ENCODE data around the gene DHX9.
A peak's percentile ranks its signal among the peaks of the same experiment; 100 is the strongest.

DHX9 gene

DNA sequence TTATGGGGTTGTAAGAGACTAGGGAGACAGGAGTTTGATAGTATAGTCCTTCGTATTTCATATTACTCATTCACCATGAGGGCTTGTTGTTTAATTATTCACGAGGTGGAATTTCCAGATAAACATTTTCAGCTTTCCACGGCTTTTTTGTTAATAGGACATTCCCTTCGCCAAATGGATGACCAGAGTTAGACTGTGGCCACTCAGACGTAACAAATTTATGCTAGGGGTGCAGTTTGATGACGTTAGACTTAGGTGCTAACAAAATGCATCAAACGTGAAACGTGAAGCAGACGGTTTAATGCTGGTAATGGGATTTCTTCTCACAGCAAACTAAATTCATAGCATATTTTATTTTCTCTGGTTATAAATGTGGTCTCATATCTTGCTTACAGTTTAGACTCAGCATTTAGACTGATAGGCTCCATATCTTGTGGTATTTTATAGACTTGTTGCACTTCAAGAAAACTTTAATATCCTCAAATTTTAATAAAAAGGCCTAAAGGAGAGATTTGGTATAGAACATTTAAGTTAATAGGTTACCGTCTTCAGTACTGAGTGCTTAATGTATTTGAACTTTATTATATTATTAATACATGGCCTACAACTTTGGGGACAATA, 2.3 kb downstream of the DHX9 start:
- DNase-seq, result peak in 1 of 5 experiments; percentile 55

DNA sequence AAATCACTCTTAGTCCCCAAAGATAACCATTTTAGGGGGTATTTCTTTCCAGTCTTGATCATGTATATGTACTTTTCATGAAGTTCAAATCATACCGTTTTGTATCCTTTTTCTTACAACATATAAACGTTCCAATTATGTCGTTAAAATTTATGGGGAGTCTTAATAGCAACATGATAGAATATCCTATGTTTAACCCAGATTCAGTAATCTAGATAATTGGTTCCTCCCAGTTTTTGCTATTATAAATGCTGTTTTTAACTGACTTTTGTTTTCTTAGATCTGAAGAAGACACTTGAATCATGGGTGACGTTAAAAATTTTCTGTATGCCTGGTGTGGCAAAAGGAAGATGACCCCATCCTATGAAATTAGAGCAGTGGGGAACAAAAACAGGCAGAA, 3.1 kb downstream of the DHX9 start:
- DNase-seq, result no peak

DNA sequence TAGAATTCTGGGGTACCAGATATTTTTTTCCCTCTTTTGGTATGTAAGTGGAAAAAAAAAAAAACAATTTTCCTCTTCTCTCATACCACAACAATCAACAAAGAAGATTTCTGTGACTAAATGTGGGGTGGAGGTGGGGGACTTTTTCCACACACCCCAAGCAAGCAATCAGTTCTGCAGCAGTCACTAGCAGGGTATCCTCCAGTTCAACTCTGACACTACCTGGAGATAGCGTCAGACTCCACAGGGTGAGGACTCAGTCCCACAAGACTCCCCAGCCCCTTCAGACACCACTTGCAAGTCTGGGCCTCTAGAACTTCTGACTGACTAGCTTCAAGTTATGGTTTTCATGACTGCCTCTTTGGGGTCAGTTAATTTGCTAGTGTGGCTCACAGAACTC, 6.2 kb downstream of the DHX9 start:
- peak in 1 of 5 experiments; percentile 19 for DNase-seq

DNA sequence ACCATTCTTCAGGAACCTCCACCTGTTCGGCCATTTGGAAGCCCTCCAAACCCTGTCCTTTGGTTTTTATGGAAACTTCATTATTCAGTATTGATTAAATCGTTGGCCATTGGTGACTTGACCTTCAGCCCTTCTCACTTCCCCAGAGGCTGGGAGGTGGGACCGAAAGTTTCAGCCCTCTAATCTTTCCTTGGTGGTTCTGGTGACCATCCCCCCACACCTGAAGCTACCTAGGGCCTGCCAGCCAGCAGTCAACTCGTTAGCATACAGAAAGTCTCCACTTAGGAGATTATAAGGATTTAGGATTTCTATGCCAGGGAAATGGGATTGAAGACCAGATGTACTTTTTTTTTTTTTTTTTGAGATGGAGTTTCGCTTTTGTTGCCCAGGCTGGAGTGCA, 6.7 kb downstream of the DHX9 start:
- no peak for DNase-seq

DNA sequence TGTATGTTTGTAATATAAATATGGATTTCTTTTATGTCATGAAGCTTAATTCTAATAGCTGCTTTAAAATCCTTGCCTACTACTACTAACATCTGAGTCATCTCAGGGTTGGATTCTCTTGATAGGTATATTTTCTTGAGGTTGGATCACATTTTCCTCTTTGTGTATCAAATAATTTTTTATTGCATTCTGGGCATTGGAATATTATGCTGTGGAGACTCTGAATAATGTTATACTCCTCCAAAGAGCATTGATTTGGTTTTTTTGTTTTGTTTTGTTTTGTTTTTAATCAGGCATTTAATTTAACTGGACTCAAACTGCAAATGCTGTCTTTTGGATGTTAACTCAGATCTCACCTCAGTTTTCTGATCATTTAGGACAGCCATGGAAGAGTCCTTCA, 8.0 kb downstream of the DHX9 start:
- no peak for DNase-seq

DNA sequence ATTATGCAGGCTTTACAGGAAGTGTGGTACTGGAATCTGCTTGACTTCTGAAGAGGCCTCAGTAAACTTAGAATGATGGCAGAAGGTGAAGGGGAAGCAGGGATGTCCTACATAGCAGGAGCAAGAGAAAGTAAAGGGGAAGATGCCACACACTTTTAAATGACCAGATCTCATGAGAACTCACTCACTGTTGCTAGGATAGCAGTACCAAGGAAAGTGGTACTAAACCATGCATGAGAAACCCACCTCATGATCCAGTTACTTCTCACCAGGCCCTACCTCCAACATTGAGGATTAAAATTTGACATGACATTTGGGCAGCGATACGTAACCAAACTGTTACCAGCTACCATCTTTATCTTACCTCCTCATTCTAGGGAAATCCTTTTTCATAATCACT, 9.6 kb downstream of the DHX9 start:
- DNase-seq, result no peak

DNA sequence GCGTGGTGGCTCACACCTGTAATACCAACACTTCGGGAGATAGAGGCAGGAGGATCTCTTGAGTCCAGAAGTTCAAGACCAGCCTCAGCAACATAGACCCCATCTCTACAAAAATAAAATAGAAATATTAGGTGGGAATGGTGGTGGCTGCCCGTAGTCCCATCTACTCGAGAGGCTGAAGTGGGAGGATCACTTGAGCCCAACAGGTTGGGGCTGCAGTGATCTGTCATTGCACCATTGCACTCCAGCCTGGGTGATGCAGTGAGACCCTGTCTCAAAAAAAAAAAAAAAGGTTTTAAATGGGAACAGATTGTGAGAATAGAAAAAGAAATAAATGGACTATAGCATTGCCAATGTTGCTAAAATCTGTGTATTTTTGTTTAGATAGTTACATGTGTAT, 11.2 kb downstream of the DHX9 start:
- no peak for DNase-seq

DNA sequence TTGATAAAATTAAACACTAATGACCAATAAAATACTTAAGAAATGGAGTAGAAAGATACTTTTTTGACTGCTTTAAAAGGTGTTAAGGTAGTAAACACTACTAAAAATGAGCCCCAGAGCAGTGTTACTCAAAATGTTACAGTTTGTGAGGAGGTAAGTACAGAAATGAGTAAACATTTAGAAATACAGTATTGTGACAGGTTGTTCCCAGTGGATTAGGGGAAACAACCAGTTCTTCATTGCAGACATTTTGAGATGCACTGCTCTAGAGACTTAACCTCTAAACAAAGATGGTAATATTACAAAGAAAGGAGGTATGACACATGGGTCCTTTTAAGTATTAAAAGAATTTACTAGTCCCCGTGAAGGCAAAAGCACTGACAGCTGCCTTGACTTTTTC, 12.7 kb downstream of the DHX9 start:
- DNase-seq, result no peak

DNA sequence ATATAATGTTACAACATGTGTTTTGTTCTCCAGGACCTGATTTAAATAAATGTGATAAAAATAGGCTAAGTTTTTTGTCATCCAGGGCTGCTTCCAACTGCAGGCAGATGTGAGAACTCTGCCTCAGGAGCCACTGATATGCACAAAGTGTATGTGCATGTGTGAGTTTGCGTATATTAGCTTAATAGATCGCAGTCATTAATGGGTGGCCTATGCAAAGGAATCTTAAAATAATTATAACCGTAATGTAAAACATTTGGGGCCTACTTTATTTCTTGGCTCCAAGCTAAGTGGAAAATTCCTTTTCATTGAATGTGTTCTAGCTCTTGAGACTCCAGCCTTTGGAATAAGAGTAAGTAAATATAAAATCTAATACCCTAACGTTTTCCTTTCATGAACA, 16.8 kb downstream of the DHX9 start:
- DNase-seq, result no peak

DNA sequence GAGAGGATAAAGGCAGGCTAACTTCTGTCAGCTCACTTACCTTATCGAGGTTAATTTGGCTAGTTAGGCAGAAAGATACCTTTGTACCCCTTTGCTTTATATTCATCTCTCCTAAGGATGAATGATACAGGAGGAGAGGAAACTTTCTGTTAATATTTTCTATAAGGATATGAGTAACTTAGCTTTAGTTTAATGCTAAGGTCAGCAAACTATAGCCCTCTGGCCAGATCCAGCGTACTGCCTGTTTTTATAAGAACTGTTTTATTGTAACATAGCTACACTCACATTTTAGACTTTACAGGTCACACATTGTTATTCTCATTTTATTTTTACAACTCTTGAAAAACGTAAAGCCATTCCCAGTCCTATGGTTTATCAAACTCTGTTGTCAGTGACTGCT, 18.1 kb downstream of the DHX9 start:
- no peak for DNase-seq

DNA sequence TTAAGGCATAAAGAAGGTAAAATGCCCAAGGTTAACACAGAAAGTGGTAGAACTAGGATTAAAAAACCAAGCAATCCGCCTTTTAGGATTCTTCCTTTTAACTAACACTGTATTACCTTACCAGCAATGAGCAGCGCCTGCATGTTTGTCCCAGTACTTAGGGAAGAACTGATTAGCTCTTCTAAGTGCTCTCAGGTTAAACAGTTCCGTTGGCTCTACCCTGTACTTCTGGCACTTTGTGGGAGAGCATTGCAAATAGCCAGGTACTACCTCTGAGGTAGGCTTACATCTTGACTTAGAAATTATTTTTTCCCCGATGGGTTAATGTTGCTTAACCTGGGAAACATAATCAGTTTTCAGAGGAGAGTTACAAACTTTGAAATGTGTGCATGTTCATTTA, 21.5 kb downstream of the DHX9 start:
- no peak for DNase-seq

DNA sequence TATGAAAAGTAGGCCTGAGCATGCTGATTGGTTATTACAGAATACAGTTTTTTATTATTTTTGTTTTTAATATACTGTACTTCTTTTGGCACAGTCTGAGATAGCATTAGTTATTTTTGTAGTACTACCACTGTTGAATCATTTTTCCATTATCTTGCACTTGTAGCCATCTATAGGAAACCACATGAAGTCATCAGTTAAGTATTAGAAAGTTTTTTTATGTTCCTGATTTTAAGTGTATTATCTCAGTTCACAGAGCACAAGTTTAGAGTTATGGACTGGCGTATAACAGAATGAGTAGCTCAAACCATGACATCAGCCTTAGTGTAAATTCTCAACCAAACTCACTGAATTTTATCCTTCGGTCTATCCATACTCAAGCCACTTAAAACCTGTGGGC, 22.8 kb downstream of the DHX9 start:
- no peak for DNase-seq

DNA sequence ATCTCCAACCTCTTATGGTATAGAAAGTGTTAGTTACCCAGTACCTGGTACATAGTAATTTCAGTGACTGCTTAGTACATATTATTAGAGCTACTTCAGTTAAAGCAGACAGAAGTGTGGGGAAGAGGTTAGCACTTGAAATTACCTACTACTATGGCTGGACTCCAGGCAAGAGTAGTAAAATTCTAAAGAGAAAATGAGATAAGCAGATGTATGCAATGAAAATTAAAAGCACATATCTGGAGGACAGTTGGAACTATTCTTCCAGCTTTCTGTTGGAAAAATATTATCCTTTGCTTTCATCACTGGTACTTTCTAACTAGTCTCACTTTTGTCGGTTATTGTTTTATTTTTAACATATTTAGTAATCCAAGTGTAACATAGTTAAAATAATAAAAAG, 23.7 kb downstream of the DHX9 start:
- no peak for DNase-seq

DNA sequence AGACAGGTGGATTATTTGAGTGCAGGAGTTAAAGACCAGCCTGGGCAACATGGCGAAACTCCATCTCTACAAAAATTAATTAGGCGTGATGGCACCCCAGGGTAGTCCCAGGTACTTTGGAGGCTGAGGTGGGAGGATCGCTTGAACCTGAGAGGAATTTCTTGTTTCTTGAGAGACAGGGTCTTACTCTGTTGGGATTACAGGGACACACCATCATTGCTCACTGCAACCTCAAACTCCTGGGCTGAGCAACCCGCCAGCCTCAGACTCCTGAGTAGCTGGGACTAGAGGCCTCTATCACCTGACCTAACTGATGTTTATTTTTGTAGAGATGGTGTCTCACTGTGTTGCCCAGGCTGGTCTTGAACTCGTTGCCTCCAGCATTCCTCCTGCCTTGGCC, 24.8 kb downstream of the DHX9 start:
- no peak for DNase-seq

DNA sequence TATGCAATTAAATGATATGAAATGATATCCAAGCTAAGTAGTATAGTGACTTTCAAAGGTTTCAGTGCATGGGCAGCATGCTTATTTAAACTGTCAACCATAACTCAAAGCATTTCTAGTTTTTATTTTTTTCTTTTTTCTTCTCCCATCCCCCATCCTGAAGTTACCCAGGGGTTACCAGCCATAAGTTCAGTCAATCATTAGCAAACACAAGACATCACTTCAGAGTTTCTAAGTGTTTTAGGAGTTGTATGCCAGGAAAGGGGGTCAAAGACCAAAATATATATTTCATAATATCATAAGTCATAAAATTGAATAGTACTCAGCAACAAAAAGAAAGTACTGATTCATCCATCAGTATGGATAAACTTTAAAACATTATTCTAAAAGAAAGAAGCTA, 28.7 kb downstream of the DHX9 start:
- DNase-seq, result no peak

DNA sequence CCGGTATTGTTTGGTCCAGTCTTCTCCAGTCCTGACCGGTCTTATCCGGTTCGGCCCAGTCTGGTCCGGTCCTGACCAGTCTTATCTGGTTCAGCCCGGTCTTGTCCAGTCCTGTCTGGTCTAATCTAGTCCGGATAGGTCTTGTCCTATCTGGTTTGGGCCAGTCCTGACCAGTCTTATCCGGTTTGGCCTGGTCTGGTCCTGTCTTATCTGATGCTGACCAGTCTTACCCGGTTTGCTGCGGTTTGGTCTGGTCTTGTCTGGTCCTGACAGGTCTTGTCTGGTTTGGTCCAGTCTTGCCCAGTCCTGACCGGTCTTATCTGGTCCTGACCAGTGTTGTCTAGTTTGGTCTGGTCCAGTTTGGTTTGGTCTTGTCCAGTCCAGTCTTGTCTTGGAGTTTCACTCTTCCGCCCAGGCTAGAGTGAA, 30.1 kb downstream of the DHX9 start:
- DNase-seq, result no peak

DNA sequence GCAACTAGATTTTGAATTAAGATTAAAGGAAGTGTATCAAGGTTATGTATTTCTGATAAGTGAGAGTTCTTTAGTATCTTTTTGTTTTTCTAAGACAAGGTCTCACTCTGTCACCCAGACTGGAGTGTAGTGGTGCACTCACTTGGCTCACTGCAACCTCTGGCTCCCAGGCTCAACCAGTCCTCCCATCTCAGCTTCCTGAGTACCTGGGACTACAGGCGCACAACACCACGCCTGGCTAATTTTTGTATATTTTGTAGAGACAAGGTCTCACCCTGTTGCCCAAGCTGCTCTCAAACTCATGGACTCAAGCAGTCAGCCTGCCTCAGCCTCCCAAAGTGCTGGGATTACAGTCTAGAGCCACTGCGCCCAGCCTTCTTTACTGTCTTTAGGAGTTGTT, 33.7 kb downstream of the DHX9 start:
- DNase-seq, result no peak

DNA sequence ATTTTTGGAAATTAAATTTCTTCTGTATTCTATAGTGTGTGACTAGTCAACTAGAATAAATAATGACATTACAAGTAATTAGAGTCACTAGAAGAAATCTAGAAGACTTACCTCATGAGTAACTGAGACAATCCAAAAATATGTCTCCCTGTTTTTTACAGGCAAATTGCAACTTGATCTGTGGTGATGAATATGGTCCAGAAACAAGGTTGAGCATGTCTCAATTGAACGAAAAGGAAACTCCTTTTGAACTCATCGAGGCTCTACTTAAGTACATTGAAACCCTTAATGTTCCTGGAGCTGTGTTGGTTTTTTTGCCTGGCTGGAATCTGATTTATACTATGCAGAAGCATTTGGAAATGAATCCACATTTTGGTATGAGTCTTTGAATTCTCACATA, 36.7 kb downstream of the DHX9 start:
- no peak for DNase-seq

DNA sequence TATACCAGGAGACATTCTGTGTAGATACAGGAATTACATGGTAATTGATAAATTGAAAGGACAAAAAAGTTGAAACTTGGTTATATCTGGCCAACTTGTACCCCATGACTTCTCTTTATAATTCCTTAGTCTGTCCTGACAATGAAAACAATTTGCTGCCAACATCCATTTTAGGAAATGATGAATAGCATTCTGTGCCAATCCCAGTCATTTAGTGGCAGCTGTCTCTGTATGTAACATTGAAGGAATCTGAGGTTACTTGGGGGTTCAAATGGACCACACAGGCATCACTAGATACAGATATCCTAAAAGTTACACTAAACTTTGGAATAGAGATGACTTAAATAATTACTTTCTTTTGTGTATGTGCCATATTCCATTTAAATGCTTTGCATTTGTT, 38.2 kb downstream of the DHX9 start:
- no peak for DNase-seq

DNA sequence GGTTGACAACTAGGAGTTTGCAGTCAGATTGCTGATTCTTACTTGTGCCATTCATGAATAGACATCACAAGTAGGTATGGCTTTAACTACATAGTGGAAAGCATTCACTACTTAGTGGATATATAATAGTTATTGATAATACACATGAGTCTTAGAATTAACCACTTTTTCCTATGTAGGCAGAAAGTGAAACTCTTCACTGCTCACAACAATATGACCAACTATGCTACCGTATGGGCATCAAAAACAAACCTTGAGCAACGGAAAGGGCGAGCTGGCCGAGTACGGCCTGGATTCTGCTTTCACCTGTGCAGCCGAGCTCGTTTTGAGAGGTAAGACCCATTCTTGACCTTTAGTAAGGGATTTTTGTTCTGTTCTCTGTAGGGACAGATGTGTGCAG, 38.7 kb downstream of the DHX9 start:
- no peak for DNase-seq

DNA sequence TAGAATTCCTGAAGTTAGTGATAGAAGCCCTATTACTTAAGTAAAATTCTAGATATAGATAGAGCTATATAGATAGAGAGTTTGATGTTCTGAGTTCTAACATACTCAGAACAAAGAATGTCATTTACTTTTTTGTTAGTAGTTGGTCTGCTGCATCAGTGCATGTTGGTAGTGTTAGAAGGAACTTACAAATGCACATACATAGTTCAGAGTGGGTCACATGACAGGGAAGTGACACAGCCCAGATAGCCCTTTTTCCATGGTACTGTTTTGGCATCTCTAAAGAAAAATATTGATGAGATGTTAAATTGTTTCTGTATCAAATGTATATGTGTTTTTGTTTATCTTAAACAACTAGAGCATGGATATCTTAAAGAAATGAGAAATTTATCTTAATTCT, 45.7 kb downstream of the DHX9 start:
- DNase-seq, result no peak

DNA sequence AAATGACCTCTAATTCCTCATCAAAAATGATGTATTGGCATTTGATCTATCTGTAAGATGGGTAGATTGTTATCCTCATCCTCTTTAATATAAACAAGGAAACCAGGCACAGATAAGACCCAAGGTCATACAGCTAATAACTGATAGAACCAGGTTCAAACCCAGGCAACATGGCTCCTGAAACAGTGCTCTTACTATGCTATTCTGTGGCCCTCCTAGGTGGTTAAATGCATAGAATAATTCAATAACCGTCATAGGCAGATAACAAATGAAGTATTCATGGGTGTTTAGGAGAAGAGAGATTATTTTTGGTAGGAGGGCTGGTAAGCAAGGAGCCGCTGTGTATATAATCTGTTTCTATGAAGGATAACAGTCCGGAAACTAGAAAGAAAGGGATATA, 46.4 kb downstream of the DHX9 start:
- no peak for DNase-seq

DNA sequence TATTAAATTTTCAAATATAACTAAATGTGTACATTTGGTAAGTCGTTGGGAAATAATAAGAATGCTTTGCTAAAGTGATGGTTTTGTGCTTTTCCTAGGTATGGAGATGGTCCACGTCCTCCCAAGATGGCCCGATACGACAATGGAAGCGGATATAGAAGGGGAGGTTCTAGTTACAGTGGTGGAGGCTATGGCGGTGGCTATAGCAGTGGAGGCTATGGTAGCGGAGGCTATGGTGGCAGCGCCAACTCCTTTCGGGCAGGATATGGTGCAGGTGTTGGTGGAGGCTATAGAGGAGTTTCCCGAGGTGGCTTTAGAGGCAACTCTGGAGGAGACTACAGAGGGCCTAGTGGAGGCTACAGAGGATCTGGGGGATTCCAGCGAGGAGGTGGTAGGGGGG, 47.8 kb downstream of the DHX9 start:
- DNase-seq, result no peak

DNA sequence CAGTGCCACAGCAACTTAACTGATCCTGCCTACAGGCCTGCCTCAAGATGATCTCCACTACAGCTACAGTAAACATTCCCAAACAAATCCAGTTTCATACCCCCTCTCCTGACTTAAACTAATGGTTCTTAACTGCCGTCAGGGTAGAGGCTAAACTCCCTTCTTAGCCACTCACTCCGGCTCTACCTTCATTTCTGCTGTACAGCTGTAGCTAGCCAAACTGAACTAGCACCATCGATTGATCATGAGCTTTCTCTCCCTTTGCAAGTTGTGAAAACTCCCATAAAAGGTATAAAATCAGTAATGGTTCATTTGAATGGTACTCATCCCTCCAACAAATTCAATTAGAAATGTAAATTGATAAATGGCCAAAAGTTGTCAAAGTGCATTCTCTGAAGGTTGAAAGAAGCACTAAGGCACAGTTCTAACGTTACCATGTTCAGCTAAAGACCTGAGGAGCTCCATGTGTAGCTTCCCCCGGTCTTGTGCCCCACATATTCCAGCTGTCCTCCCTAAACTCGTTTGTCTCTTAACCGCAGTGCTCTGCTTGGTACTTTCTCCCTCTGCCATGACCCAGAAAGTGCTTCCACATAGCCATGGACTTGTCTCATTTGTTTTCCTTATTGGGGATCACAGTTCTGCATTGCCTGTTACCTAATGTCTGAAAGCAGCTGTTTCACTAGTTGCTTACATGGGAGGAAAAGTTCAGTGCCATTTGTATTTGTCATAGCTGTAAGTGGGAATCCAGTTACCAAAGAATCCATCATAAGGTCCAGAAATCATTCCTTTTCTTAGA, 49.8 kb downstream of the DHX9 start:
- DNase-seq, result no peak

DNA sequence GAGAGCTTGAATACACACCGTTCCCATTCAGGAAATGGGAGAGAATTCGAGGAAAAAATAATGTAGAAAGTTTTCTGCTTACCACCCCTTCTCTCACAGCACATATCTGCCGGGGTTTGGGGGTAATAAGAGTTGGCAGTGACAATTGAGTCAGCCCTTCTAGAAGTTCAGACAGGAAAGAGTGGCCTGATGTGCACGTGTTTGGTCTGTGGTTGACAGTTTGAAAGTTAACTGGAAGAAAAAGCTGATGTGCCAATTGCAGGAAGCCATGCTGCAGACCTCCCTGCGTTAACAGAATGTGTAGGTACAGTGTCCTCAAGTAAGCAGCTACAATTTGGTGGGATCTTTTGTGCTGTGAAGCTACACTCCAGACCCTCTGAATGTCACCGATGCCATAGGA, 50.9 kb downstream of the DHX9 start:
- peak in 2 of 5 experiments; percentile 22 to 80 for DNase-seq
